Measurements from ENCODE around the gene ARID3C.

Gene ARID3C

GRCh38 chr9:34625186-34625486, 3.7 kb downstream of the ARID3C start:
- H3K9me3 ChIP-seq (ENCODE audit: control insufficient read depth, insufficient read depth, low read length), result no peaks in the 10 kb centered on the region
- H3K9ac ChIP-seq (ENCODE audit: low read depth, low read length), result no peak overlapping the region
- no peaks in the 10 kb centered on the region for H3K36me3 ChIP-seq (ENCODE audit: insufficient read depth, low read length)
- peaks cover 4% of the 10 kb centered on the region for H3K4me1 ChIP-seq (ENCODE audit: insufficient read depth, low read length)

GRCh38 chr9:34624475-34625185, 4.2 kb downstream of the ARID3C start:
- no peaks in the 10 kb centered on the region for H3K36me3 ChIP-seq (ENCODE audit: insufficient read depth, low read length)
- H3K9ac ChIP-seq (ENCODE audit: low read depth, low read length), result peak overlapping the region; percentile 33; the same call in 1 of the 2 replicates
- peaks cover 4% of the 10 kb centered on the region for H3K4me1 ChIP-seq (ENCODE audit: insufficient read depth, low read length)
- no peaks in the 10 kb centered on the region for H3K9me3 ChIP-seq (ENCODE audit: control insufficient read depth, insufficient read depth, low read length)

- peaks cover 4% of the 10 kb centered on the region for H3K4me1 ChIP-seq (ENCODE audit: insufficient read depth, low read length)
- peak overlapping the region; percentile 11; the same call in 1 of the 2 replicates for H3K9ac ChIP-seq (ENCODE audit: low read depth, low read length)
- H3K36me3 ChIP-seq (ENCODE audit: insufficient read depth, low read length), result no peaks in the 10 kb centered on the region
- H3K9me3 ChIP-seq (ENCODE audit: control insufficient read depth, insufficient read depth, low read length), result no peaks in the 10 kb centered on the region
These were observed 5.3 kb downstream of the ARID3C start for GRCh38 chr9:34623374-34624235.

GRCh38 chr9:34620061-34620994, 8.5 kb downstream of the ARID3C start, which contains the start of gene DCTN3:
DCTN3 (minus strand) TSS chr9:34620495; CDS start chr9:34620464, 31 bp downstream.
- Histone ChIP-seq H3K9ac (ENCODE audit: low read depth, low read length) (peak within 1 kb of the TSS; percentile 67; the same call in 1 of the 2 replicates), H3K36me3 (ENCODE audit: insufficient read depth, low read length) (no peaks in the 10 kb centered on the region), H3K4me1 (ENCODE audit: insufficient read depth, low read length) (no peaks in the 10 kb centered on the region; the same call in 1 of the 2 replicates), H3K9me3 (ENCODE audit: control insufficient read depth, insufficient read depth, low read length) (no peaks in the 10 kb centered on the region)

- Histone ChIP-seq H3K4me1 (ENCODE audit: insufficient read depth, low read length) (no peaks in the 10 kb centered on the region), H3K9me3 (ENCODE audit: control insufficient read depth, insufficient read depth, low read length) (no peaks in the 10 kb centered on the region), H3K36me3 (ENCODE audit: insufficient read depth, low read length) (no peaks in the 10 kb centered on the region), H3K9ac (ENCODE audit: low read depth, low read length) (no peak overlapping the region)
These were observed 13.7 kb downstream of the ARID3C start for GRCh38 chr9:34615132-34615531.

GRCh38 chr9:34612788-34613390, 16.0 kb downstream of the ARID3C start:
- Histone ChIP-seq H3K9ac (ENCODE audit: low read depth, low read length) (peak overlapping the region; percentile 79; the same call in 1 of the 2 replicates), H3K4me1 (ENCODE audit: insufficient read depth, low read length) (no peaks in the 10 kb centered on the region), H3K36me3 (ENCODE audit: insufficient read depth, low read length) (no peaks in the 10 kb centered on the region), H3K9me3 (ENCODE audit: control insufficient read depth, insufficient read depth, low read length) (no peaks in the 10 kb centered on the region)

GRCh38 chr9:34611811-34612787, 16.8 kb downstream of the ARID3C start, which contains the start of gene RPP25L:
RPP25L (minus strand) TSS chr9:34612097; CDS start chr9:34611296, 801 bp downstream.
- Histone ChIP-seq H3K36me3 (ENCODE audit: insufficient read depth, low read length) (no peaks in the 10 kb centered on the region), H3K4me1 (ENCODE audit: insufficient read depth, low read length) (no peaks in the 10 kb centered on the region), H3K9ac (ENCODE audit: low read depth, low read length) (peak within 1 kb of the TSS; percentile 79), H3K9me3 (ENCODE audit: control insufficient read depth, insufficient read depth, low read length) (no peaks in the 10 kb centered on the region)

- no peaks in the 10 kb centered on the region for H3K36me3 ChIP-seq (ENCODE audit: insufficient read depth, low read length)
- no peaks in the 10 kb centered on the region for H3K9me3 ChIP-seq (ENCODE audit: control insufficient read depth, insufficient read depth, low read length)
- H3K9ac ChIP-seq (ENCODE audit: low read depth, low read length), result peak overlapping the region; percentile 79
- no peaks in the 10 kb centered on the region for H3K4me1 ChIP-seq (ENCODE audit: insufficient read depth, low read length)
These were observed 17.5 kb downstream of the ARID3C start for GRCh38 chr9:34611251-34611810.

GRCh38 chr9:34610434-34611206, 18.2 kb downstream of the ARID3C start:
- H3K36me3 ChIP-seq (ENCODE audit: insufficient read depth, low read length), result no peaks in the 10 kb centered on the region
- peak overlapping the region; percentile 79; the same call in 1 of the 2 replicates for H3K9ac ChIP-seq (ENCODE audit: low read depth, low read length)
- H3K9me3 ChIP-seq (ENCODE audit: control insufficient read depth, insufficient read depth, low read length), result no peaks in the 10 kb centered on the region
- H3K4me1 ChIP-seq (ENCODE audit: insufficient read depth, low read length), result no peaks in the 10 kb centered on the region

GRCh38 chr9:34607331-34607730, 21.5 kb downstream of the ARID3C start:
- Histone ChIP-seq H3K9me3 (ENCODE audit: control insufficient read depth, insufficient read depth, low read length) (no peaks in the 10 kb centered on the region), H3K4me1 (ENCODE audit: insufficient read depth, low read length) (peaks cover 5% of the 10 kb centered on the region; the same call in 1 of the 2 replicates), H3K9ac (ENCODE audit: low read depth, low read length) (no peak overlapping the region), H3K36me3 (ENCODE audit: insufficient read depth, low read length) (no peaks in the 10 kb centered on the region)

GRCh38 chr9:34606905-34607304, 22.0 kb downstream of the ARID3C start:
- H3K36me3 ChIP-seq (ENCODE audit: insufficient read depth, low read length), result no peaks in the 10 kb centered on the region
- no peaks in the 10 kb centered on the region for H3K9me3 ChIP-seq (ENCODE audit: control insufficient read depth, insufficient read depth, low read length)
- peaks cover 10% of the 10 kb centered on the region; the same call in 1 of the 2 replicates for H3K4me1 ChIP-seq (ENCODE audit: insufficient read depth, low read length)
- no peak overlapping the region for H3K9ac ChIP-seq (ENCODE audit: low read depth, low read length)

GRCh38 chr9:34606190-34606589, 22.7 kb downstream of the ARID3C start:
- H3K36me3 ChIP-seq (ENCODE audit: insufficient read depth, low read length), result no peaks in the 10 kb centered on the region
- no peaks in the 10 kb centered on the region for H3K9me3 ChIP-seq (ENCODE audit: control insufficient read depth, insufficient read depth, low read length)
- H3K4me1 ChIP-seq (ENCODE audit: insufficient read depth, low read length), result peaks cover 11% of the 10 kb centered on the region; the same call in 1 of the 2 replicates
- no peak overlapping the region for H3K9ac ChIP-seq (ENCODE audit: low read depth, low read length)

Measured in ES-I3 (cell line).